Natural killer cell treated with Interleukin-12 subunit alpha and Interleukin-12 subunit beta and Interleukin-15 and Interleukin-18, amount 100 ng/mL, for 72 hours (primary cell): ENCODE measurements around the gene NDUFS8. TPM values are rescaled to one million over a fixed set of nuclear protein-coding genes. Genes with fewer than 3 reads are reported as not detected.
A peak's percentile ranks its signal among the peaks of the same experiment; 100 is the strongest.

ENCODE experiments used
- ATAC-seq, 2 donors: fragments of 150-1000 bp; cut with Tn5 transposase in 1 of 2; sonication (Bioruptor Pico), chemical (Tn5 transposase) in 1 of 2; 2 replicates each; pipeline ENCODE4 v1.10.0; 2021
- DNase-seq: peaks from one replicate; pipeline ENCODE4 v3.0.0; 2022; ENCODE audit warnings: low spot score
- H3K27ac Mint-ChIP-seq, 2 donors: 1 replicate in 1 of 2; 2 replicates in 1 of 2; pipeline ENCODE4 v1.8.0; 2022; ENCODE audit warnings: mixed read lengths in 2 of 2, mild to moderate bottlenecking in 1 of 2, moderate library complexity in 1 of 2
- H3K27me3 Mint-ChIP-seq, 2 donors: 1 replicate in 1 of 2; 2 replicates in 1 of 2; pipeline ENCODE4 v1.8.0; 2022; ENCODE audit warnings: mixed read lengths in 2 of 2
- H3K36me3 Mint-ChIP-seq: one replicate; pipeline ENCODE4 v1.8.0; 2022; ENCODE audit warnings: mixed read lengths
- H3K4me1 Mint-ChIP-seq, 2 donors: 1 replicate in 1 of 2; 2 replicates in 1 of 2; pipeline ENCODE4 v1.8.0; 2022; ENCODE audit warnings: low read depth in 2 of 2, mixed read lengths in 2 of 2, mild to moderate bottlenecking in 1 of 2
- H3K4me3 Mint-ChIP-seq: one replicate; pipeline ENCODE4 v1.8.0; 2022; ENCODE audit warnings: mixed read lengths
- H3K9me3 Mint-ChIP-seq: 2 replicates; pipeline ENCODE4 v1.8.0; 2022; ENCODE audit warnings: mixed read lengths
- total RNA-seq, 2 donors: library from RNA; stranded (reverse); gene quantifications; one replicate each; pipeline ENCODE4 v1.2.3, GENCODE V29; 2022

Gene NDUFS8
- total RNA-seq, 2 donors from 2014 or later = 124 to 143 TPM

DNA sequence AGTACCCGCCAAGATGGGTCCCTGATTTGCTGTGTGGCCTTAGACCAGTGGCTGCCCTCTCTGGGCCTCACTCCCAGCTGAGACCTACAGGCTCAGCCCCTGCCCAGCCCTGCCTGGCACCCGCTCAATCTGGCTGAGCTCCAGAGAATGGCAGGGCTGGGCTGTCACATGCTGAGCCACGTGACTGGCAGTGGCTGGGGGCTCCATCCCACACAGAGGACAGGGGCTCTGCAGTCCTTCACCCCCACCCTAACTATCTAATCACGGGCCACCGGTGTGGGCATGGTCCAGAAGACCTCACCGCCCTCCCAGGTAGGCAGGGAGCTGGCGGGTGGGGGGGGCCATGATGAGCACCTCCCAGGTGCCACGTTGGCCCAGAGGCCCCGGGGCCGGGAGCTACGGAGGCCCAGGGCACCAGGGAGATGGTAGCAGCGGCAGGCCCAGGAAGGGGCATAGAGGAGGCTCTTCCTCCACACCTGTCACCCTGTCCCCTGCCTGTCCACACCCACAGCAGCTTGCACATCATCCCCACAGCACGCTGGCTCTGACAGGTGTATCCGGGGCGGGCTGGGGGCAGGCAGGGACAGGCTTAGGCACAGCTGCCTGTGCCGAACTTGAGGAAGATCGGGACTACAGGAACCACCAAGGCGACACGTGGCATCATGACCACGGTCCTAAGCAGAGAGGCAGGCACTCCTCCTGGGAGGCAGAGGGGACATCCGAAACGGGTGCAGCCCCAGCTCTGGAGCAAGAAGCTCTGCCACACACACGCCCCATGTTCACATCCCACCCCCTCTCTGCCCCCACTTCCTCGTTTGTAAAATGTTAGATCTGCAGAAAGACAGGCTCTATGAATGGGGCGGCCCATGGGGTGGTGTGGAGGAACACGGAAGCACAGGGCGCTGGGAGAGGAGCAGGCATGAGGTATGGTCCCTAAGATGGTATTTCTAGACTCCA is 21.8 kb upstream of the NDUFS8 start:
- Mint-ChIP-seq H3K36me3 (no peaks in the 10 kb centered on the region), H3K9me3 (no peaks in the 10 kb centered on the region), H3K27me3 (no peaks in the 10 kb centered on the region), H3K4me3 (peak overlapping the region; percentile 11), H3K4me1 (peaks cover 17 to 24% of the 10 kb centered on the region in 2 donors), H3K27ac (peak overlapping the region; percentile 15 to 73)
- DNase-seq = no peak
- no peak for ATAC-seq

DNA sequence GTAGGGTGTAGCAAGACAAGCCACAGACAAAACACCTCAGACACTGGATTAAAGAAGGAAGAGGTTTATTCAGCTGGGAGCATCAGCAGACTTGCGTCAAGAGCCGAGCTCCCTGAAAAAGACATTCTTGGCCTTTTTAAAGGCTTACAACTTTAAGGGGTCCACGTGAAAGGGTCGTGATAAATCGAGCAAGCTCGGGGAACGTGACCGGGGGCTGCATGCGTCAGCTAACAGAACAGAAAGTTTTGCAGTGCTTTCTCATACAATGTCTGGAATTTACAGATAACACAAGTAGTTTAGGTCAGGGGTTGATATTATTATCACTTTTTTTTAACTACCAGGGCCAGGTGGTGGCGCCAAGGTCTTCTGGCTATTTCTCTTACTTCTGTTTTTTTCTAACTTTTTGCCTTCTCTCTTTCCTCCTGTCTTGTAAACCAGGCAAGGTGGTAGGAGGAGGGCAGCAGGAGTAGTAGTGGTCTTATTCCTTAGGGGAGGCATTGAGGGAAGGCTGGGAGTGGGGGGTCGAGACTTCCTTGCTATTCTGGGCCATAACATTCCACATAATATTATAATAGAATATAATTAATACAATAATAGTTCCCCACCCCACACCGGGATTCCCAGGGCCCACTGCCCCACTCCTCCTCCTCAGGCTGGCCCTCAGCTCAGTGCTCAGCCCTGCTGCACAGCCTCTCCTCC is 20.9 kb upstream of the NDUFS8 start:
- peak overlapping the region; percentile 11 for H3K4me3 Mint-ChIP-seq
- no peak for DNase-seq
- H3K27ac Mint-ChIP-seq = peak overlapping the region; percentile 15 to 73
- H3K9me3 Mint-ChIP-seq = no peaks in the 10 kb centered on the region
- no peaks in the 10 kb centered on the region for H3K36me3 Mint-ChIP-seq
- H3K4me1 Mint-ChIP-seq = peaks cover 17 to 26% of the 10 kb centered on the region in 2 donors
- no peaks in the 10 kb centered on the region for H3K27me3 Mint-ChIP-seq
- no peak for ATAC-seq

- H3K27me3 Mint-ChIP-seq = no peaks in the 10 kb centered on the region
- H3K4me3 Mint-ChIP-seq = peak within 1 kb of the TSS; percentile 11
- H3K27ac Mint-ChIP-seq = peak within 1 kb of the TSS; percentile 15 to 73
- no peaks in the 10 kb centered on the region for H3K9me3 Mint-ChIP-seq
- H3K4me1 Mint-ChIP-seq = peaks cover 11 to 21% of the 10 kb centered on the region in 2 donors
- no peaks in the 10 kb centered on the region for H3K36me3 Mint-ChIP-seq
- ATAC-seq (peak; percentile 76 to 87), DNase-seq (peak; percentile 71)
Observed at GRCh38 chr11:68010090-68011041, 20.1 kb upstream of the NDUFS8 start, which contains the start of gene ALDH3B1. Gene ALDH3B1, plus strand, starts transcription at chr11:68010327. Its CDS starts 4,971 bp downstream, at chr11:68015298.

DNA sequence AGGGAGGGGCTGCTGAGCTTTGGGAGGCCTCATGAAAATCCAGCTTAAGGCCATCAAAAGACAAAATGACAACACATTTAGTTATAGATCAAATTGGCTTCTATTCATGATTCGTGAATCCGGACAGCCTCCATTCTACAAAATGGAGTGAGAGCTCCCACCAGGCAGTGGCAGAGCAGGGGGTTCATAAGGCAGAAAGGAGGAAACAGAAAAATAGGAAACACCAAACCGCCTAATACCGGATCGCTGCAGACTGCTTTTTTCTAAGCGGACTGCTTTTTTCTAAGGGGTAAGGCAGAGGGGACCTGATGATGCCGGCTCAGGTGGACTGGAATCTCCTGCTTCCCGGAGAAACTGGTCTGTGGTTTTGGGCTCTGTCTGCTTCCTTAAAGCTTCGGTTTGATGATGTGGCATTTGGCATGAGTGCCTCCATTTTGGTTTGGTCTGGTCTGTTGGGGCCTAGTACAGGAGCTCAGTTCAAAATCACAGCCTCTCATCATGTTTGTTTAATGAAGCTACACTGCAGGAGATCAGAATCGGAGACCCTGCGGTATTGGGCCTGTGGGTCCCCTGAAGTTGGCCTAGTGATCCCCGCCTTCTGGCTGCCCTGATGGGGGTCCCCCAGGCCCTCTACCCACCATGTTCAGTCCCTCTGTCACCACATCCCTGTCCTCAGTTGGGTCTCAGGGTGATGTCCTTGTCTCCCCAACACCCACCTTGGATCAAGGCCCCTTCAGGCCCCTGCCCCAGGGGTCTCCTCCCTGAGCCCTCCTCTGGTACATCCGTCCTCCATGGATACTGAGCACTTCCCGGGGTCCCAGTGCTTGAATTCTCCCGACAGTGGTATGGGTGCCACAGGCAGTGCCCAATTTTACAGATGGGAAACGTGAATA is 19.2 kb upstream of the NDUFS8 start:
- H3K4me3 Mint-ChIP-seq = no peak overlapping the region
- H3K27me3 Mint-ChIP-seq = no peaks in the 10 kb centered on the region
- peaks cover 11 to 21% of the 10 kb centered on the region in 2 donors for H3K4me1 Mint-ChIP-seq
- ATAC-seq = no peak
- H3K27ac Mint-ChIP-seq = peak overlapping the region in 1 of 2 donors; percentile 33
- no peaks in the 10 kb centered on the region for H3K36me3 Mint-ChIP-seq
- no peak for DNase-seq
- no peaks in the 10 kb centered on the region for H3K9me3 Mint-ChIP-seq

DNA sequence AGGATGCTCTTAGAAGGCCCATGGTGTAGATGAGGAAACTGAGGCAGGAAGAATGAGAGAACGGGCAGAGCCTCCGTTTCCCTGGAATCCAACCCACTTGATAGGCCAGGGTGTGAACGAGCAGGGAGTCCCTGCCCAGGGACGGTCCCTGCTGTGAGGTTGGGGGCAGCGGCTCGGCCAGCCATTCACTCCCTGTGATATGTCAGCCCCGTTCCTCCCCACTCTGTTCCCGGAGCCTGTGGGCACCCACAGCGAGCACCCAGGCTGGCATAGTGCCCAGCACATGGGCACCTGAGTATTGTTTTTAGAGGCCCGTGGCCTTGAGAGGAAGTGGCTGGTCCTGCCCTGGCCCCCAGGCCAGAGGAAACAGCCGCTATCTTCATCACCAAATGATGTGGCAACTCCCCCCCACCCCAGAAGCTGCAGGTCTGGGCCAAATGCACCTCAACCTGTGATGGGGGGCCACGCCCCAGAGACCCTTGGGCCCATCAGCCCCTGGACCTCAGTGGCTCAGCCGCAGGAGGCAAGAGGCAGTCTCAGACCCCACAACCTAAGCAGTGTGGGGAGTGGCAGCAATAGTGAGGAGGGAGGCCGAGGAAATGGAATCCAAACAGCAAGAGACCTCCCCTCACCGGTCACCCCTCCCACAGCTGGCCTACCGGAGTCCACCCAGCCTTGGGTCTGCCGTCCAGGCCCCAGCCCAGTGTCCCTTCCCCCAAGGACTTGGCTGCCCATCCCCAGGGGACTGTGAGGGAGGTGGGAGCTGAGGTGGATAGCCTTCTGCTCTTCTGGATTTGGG is 18.2 kb upstream of the NDUFS8 start:
- DNase-seq (no peak), ATAC-seq (no peak)
- H3K9me3 Mint-ChIP-seq = no peaks in the 10 kb centered on the region
- no peaks in the 10 kb centered on the region for H3K36me3 Mint-ChIP-seq
- H3K27me3 Mint-ChIP-seq = no peaks in the 10 kb centered on the region
- H3K27ac Mint-ChIP-seq = peak overlapping the region in 1 of 2 donors; percentile 33
- peaks cover 11 to 21% of the 10 kb centered on the region in 2 donors for H3K4me1 Mint-ChIP-seq
- H3K4me3 Mint-ChIP-seq = no peak overlapping the region

GRCh38 chr11:68012843-68013610 is 17.5 kb upstream of the NDUFS8 start:
- Mint-ChIP-seq H3K4me3 (no peak overlapping the region), H3K36me3 (no peaks in the 10 kb centered on the region), H3K4me1 (peaks cover 11 to 22% of the 10 kb centered on the region in 2 donors), H3K9me3 (no peaks in the 10 kb centered on the region), H3K27me3 (no peaks in the 10 kb centered on the region), H3K27ac (no peak overlapping the region)
- no peak for ATAC-seq
- no peak for DNase-seq

DNA sequence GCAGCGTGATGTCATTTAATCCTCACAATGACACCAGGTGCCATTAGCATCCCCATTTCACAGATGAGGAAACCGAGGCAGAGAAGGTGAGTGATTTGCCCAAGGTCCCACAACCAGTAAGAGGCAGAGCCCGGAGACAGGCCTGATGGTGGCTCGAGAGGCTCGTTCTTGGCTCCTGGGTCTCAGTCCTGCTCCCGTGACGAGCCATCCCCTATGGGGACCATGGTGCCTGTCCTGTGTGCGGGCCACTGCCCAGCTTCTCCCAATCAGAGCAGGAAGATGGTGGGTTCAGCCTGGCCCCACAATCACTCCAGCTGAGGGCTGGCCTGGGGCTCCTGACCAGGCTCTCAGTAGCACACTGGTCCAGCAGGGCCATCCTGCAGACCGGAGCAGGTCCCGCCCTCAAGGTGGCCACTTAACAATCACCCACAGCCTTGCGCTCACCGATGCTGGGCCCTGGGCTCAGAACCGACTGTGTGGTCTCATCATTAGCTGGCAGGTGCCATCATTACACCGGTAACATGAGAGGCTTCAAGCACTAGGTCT is 16.8 kb upstream of the NDUFS8 start:
- ATAC-seq (no peak), DNase-seq (no peak)
- no peaks in the 10 kb centered on the region for H3K9me3 Mint-ChIP-seq
- H3K4me3 Mint-ChIP-seq = no peak overlapping the region
- H3K27ac Mint-ChIP-seq = no peak overlapping the region
- H3K27me3 Mint-ChIP-seq = no peaks in the 10 kb centered on the region
- H3K36me3 Mint-ChIP-seq = no peaks in the 10 kb centered on the region
- peaks cover 11 to 24% of the 10 kb centered on the region in 2 donors for H3K4me1 Mint-ChIP-seq

DNA sequence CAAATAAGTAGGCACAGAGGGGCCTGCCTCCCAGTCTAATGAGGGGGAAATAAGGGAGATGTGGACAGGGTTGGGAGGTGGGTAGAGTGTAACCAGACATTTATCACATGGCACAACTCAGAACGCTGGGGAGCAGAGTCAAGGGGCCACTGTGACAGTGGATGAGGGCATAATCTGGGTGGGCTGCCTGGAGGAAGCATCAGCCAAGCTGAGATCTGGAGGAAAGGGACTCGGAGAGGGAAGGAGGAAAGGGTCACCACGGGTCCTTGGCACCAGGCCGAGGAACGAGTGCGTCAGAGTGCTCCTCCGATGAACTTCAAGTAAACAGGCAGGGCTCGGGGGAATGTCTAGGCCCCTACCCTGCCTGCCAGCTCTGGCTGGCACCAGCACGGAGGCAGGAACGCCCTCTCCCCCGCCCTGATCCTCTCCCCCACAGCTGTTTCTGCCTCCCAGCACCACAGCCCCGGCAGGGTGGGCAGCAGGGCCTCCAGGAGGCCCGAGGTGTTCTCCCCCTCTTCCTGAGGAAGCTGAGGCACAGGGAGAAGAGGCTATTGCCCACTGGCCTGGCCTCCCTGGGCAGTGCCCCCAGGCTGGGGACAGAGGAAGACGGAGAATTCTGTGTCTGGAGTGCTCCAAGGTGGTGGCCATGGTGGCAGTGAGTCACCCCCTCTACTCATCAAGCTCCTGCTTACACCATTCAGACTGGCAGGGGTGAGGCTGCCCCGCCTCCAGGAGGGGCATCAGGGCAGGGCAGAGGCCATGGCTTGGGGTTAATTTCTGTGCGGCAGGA is 16.1 kb upstream of the NDUFS8 start:
- H3K27ac Mint-ChIP-seq = no peak overlapping the region
- H3K4me1 Mint-ChIP-seq = peaks cover 5 to 17% of the 10 kb centered on the region in 2 donors
- H3K36me3 Mint-ChIP-seq = no peaks in the 10 kb centered on the region
- no peak for DNase-seq
- no peak overlapping the region for H3K4me3 Mint-ChIP-seq
- H3K27me3 Mint-ChIP-seq = no peaks in the 10 kb centered on the region
- ATAC-seq = no peak
- no peaks in the 10 kb centered on the region for H3K9me3 Mint-ChIP-seq

DNA sequence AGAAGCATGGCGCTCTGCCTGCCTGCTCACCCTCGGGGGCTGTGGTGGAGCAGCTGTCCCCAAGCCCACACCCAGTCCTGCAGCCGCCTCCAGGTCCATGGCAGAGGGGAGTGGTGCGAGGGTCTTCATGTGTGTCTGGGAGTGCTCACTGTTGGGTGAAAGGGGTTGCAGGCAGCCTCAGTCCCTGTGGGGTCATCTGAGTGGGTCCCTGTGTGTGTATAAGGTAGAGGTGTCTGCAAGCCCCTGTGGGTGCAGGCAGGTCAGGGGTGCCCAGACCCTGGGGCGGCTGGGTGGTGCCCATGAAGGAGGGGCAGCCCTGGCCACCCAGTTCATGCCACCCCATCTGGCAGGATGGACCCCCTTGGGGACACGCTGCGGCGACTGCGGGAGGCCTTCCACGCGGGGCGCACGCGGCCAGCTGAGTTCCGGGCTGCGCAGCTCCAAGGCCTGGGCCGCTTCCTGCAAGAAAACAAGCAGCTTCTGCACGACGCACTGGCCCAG is 15.5 kb upstream of the NDUFS8 start:
- Mint-ChIP-seq H3K27ac (no peak overlapping the region), H3K9me3 (no peaks in the 10 kb centered on the region)

GRCh38 chr11:68015467-68015866 is 15.0 kb upstream of the NDUFS8 start:
- ATAC-seq = no peak

More for the DNA sequence above, 15.5 kb upstream of the NDUFS8 start:
- ATAC-seq (no peak), DNase-seq (no peak)
- Mint-ChIP-seq H3K36me3 (no peaks in the 10 kb centered on the region), H3K4me1 (peaks cover 0 to 11% of the 10 kb centered on the region in 2 donors), H3K27me3 (no peaks in the 10 kb centered on the region), H3K4me3 (no peak overlapping the region)

More at GRCh38 chr11:68015467-68015866, 15.0 kb upstream of the NDUFS8 start:
- Mint-ChIP-seq H3K9me3 (no peaks in the 10 kb centered on the region), H3K27ac (no peak overlapping the region), H3K4me3 (no peak overlapping the region), H3K4me1 (peaks cover 0 to 7% of the 10 kb centered on the region in 2 donors), H3K27me3 (no peaks in the 10 kb centered on the region), H3K36me3 (no peaks in the 10 kb centered on the region)
- no peak for DNase-seq
